B cell (primary cell): ENCODE data around the gene IL1RL1. TPM values are rescaled to one million over a fixed set of nuclear protein-coding genes. Genes with fewer than 3 reads are reported as not detected.

Source experiments
- ATAC-seq: fragments of 200-7000 bp; cut with Tn5 transposase; one replicate; pipeline ENCODE4 v1.10.0; 2021; ENCODE audit warnings: low read depth, mild to moderate bottlenecking, moderate number of reproducible peaks, moderate library complexity
- CTCF ChIA-PET: fragments of 350-600 bp; sonication (Branson Sonifier 250); formaldehyde crosslinking; loops from one replicate; lab custom pipeline; 2021; ENCODE audit warnings: antibody characterized with exemption, inconsistent platforms; lab: Charles Lee
- POLR2A ChIA-PET: fragments of 350-600 bp; sonication (Branson Sonifier 250); formaldehyde crosslinking; loops from one replicate; lab custom pipeline; 2021; ENCODE audit warnings: antibody characterized with exemption; lab: Charles Lee
- DNase-seq: peaks from one replicate; pipeline ENCODE4 v3.0.0; 2013
- H2AFZ ChIP-seq: 2 replicates; pipeline ENCODE4 v1.6.1; 2012; ENCODE audit warnings: mild to moderate bottlenecking, low read depth, low read length; ENCODE audit not compliant: insufficient read depth, poor library complexity, severe bottlenecking
- H3K27ac ChIP-seq, 2 donors: 1 replicate in 1 of 2; 2 replicates in 1 of 2; pipeline ENCODE4 v1.5.1; 2012 to 2013; ENCODE audit warnings: low read length in 2 of 2, mild to moderate bottlenecking in 2 of 2, moderate library complexity in 1 of 2
- H3K27me3 ChIP-seq, 4 experiments: fragments of 200-600 bp in 1 of 4; sonication (generic) in 1 of 4; replicated peaks in 1 of 4; 1 replicate in 2 of 4; 2 replicates in 2 of 4; pipeline versions ENCODE4 v1.6.1 to v1.7.0; 2013 to 2016; ENCODE audit warnings: low read length in 3 of 4, mild to moderate bottlenecking in 2 of 4, mixed read lengths in 1 of 4, moderate library complexity in 1 of 4; ENCODE audit not compliant: insufficient read depth in 4 of 4, control insufficient read depth in 3 of 4; ENCODE audit errors: control extremely low read depth in 1 of 4
- H3K36me3 ChIP-seq, 2 experiments: replicated peaks in 1 of 2; 1 replicate in 1 of 2; 2 replicates in 1 of 2; pipeline versions ENCODE4 v1.6.1 to v1.7.1; 2013; ENCODE audit warnings: low read length in 1 of 2; ENCODE audit not compliant: insufficient read depth in 2 of 2, control insufficient read depth in 1 of 2; ENCODE audit errors: control extremely low read depth in 1 of 2, extremely low read depth in 1 of 2
- H3K4me1 ChIP-seq, 2 donors: fragments of 200-600 bp in 1 of 2; sonication (generic) in 1 of 2; 1 replicate in 1 of 2; 2 replicates in 1 of 2; pipeline versions ENCODE4 v1.5.1 to v1.6.1; 2013 to 2017; ENCODE audit warnings: low read length in 2 of 2; ENCODE audit not compliant: control insufficient read depth in 2 of 2, insufficient read depth in 2 of 2
- H3K4me2 ChIP-seq: replicated peaks from 2 replicates; pipeline ENCODE3; 2012; ENCODE audit warnings: mild to moderate bottlenecking, low read depth, low read length; ENCODE audit not compliant: poor library complexity, severe bottlenecking
- H3K4me3 ChIP-seq, 5 experiments: fragments of 200-600 bp in 1 of 5; sonication (generic) in 1 of 5; 1 replicate in 3 of 5; 2 replicates in 2 of 5; pipeline versions ENCODE4 v1.5.1 to v1.7.0; 2011 to 2016; ENCODE audit warnings: low read length in 4 of 5, mild to moderate bottlenecking in 4 of 5, low read depth in 2 of 5, control low read depth in 1 of 5, moderate library complexity in 1 of 5; ENCODE audit not compliant: insufficient read depth in 1 of 5; ENCODE audit errors: control extremely low read depth in 1 of 5, extremely low read depth in 1 of 5
- H3K79me2 ChIP-seq: fragments of 200-600 bp; sonication (generic); one replicate; pipeline ENCODE4 v1.6.0; 2016; ENCODE audit warnings: low read length; ENCODE audit not compliant: control insufficient read depth, insufficient read depth
- H3K9ac ChIP-seq: fragments of 200-600 bp; sonication (generic); 2 replicates; pipeline ENCODE4 v1.6.1; 2017; ENCODE audit warnings: mild to moderate bottlenecking, low read length, moderate library complexity
- H3K9me3 ChIP-seq, 3 donors: one replicate each; pipeline versions ENCODE4 v1.6.1 to v1.7.1; 2013; ENCODE audit warnings: low read length in 2 of 3; ENCODE audit not compliant: control insufficient read depth in 2 of 3, insufficient read depth in 1 of 3; ENCODE audit errors: control extremely low read depth in 1 of 3
- H4K20me1 ChIP-seq: 2 replicates; pipeline ENCODE4 v1.6.0; 2012; ENCODE audit warnings: mild to moderate bottlenecking, low read length; ENCODE audit not compliant: insufficient read depth, control insufficient read depth, poor library complexity, severe bottlenecking
- H3K27ac Mint-ChIP-seq: one replicate; pipeline ENCODE4 v1.8.0; 2021; ENCODE audit warnings: mixed read lengths
- H3K27me3 Mint-ChIP-seq: one replicate; pipeline ENCODE4 v1.8.0; 2021; ENCODE audit warnings: mixed read lengths
- H3K4me1 Mint-ChIP-seq: one replicate; pipeline ENCODE4 v1.8.0; 2021; ENCODE audit warnings: mixed read lengths
- H3K4me3 Mint-ChIP-seq: one replicate; pipeline ENCODE4 v1.8.0; 2021; ENCODE audit warnings: mixed read lengths
- H3K9me3 Mint-ChIP-seq: one replicate; pipeline ENCODE4 v1.8.0; 2022; ENCODE audit warnings: mixed read lengths; ENCODE audit not compliant: insufficient read depth
- EZH2 ChIP-seq: IDR thresholded peaks from 2 replicates; pipeline ENCODE4 v1.6.1; 2012; ENCODE audit warnings: borderline replicate concordance, low read depth, mild to moderate bottlenecking, moderate library complexity, low read length; ENCODE audit not compliant: insufficient read depth, poor library complexity, severe bottlenecking
- WGBS: methylation state at CpG from one replicate; pipeline ENCODE4 v1.1.5; 2013; ENCODE audit warnings: missing lambda C conversion rate; ENCODE audit not compliant: insufficient coverage; 5-methylcytosine and 5-hydroxymethylcytosine counted together
- intact Hi-C: fragments of 100-400 bp; cut with micrococcal nuclease; formaldehyde crosslinking; loops from one replicate; pipeline ENCODE4 v1.10.0; 2022
- polyA plus RNA-seq: library from polyadenylated mRNA; depleted of rRNA; stranded (reverse); fragments of >200 nt; gene quantifications from 2 replicates; pipeline ENCODE4 v1.2.3, GENCODE V29; 2012
- total RNA-seq, 2 donors: library from RNA; stranded (reverse); fragments of 120-200 nt in 1 of 2; gene quantifications; 1 replicate in 1 of 2; 2 replicates in 1 of 2; pipeline versions ENCODE4 v1.2.3 to v1.2.4, GENCODE V29; 2013 to 2022
- TF ChIP-seq, protein P1 (sequence below): fragments of 200-600 bp; IDR thresholded peaks from one replicate; pipeline ENCODE4 v1.8.0; 2022; ENCODE audit warnings: antibody characterized with exemption, mild to moderate bottlenecking

The IL1RL1 gene
- total and polyA plus RNA-seq, 2 donors (not counting 1 experiment from before 2014, with no cell fraction given), result not detected

DNA sequence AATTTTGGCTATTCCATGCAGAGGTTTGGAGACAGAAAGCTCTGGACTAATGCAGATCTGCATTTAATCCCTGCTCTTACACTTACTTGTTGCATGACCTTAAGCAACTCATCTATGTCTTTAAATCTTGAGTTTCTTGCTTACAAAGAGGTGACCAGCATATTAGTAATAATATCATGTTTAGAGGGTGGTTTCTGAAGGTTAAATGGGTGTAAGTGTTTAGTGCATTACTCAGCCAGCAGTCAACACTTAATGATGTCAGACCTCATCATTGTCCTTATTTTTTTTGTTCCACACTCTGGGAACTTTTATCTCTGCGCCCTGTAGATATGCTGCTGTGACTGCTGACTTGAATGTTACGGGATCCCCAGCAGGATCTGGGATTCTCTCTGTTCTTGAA lies 1.7 kb downstream of the IL1RL1 start:
- no peaks in the 10 kb centered on the region for H3K9me3 ChIP-seq
- H3K4me1 Mint-ChIP-seq, result no peaks in the 10 kb centered on the region
- CTCF ChIA-PET, result no interaction called here
- WGBS, result 78% methylated on average over 2 of the region's 2 CpGs
- H3K4me3 Mint-ChIP-seq, result no peak overlapping the region
- TF ChIP-seq, protein P1, sequence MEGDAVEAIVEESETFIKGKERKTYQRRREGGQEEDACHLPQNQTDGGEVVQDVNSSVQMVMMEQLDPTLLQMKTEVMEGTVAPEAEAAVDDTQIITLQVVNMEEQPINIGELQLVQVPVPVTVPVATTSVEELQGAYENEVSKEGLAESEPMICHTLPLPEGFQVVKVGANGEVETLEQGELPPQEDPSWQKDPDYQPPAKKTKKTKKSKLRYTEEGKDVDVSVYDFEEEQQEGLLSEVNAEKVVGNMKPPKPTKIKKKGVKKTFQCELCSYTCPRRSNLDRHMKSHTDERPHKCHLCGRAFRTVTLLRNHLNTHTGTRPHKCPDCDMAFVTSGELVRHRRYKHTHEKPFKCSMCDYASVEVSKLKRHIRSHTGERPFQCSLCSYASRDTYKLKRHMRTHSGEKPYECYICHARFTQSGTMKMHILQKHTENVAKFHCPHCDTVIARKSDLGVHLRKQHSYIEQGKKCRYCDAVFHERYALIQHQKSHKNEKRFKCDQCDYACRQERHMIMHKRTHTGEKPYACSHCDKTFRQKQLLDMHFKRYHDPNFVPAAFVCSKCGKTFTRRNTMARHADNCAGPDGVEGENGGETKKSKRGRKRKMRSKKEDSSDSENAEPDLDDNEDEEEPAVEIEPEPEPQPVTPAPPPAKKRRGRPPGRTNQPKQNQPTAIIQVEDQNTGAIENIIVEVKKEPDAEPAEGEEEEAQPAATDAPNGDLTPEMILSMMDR, result no peak
- no peak for TF ChIP-seq EZH2
- H3K4me3 ChIP-seq, result no peak overlapping the region
- DNase-seq (no peak), ATAC-seq (no peak)
- POLR2A ChIA-PET, result no interaction called here
- H3K9ac ChIP-seq, result no peak overlapping the region
- no peaks in the 10 kb centered on the region for H3K36me3 ChIP-seq
- no peak overlapping the region for H2AFZ ChIP-seq
- H3K4me2 ChIP-seq, result no peak overlapping the region
- no peaks in the 10 kb centered on the region for H3K4me1 ChIP-seq
- intact Hi-C loops, result no loop called here
- H3K27ac ChIP-seq, result no peak overlapping the region
- peaks cover 0 to 2% (median 0%) of the 10 kb centered on the region in 4 experiments for H3K27me3 ChIP-seq
- peaks cover 26% of the 10 kb centered on the region for H3K27me3 Mint-ChIP-seq
- no peaks in the 10 kb centered on the region for H3K9me3 Mint-ChIP-seq
- H4K20me1 ChIP-seq, result no peaks in the 10 kb centered on the region
- no peak overlapping the region for H3K27ac Mint-ChIP-seq
- no peaks in the 10 kb centered on the region for H3K79me2 ChIP-seq

DNA sequence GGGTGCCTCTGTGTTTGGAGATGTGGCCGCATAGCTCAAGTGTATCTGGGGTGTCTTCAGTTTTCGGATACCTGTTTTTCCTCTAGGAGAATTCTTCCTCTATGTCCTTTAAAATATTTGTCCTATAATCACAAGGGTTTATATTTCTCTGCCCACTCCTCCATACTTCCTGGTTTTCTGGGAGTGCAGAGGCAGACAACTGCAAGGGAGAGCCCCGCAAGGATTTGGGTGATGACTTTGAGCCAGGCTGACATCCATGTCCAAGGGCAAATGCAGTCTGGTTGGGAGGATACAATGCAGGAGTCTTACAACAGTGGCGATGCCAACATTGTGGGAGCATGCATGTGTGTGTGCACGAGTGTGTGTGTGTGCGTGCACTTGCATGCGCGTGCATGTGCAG lies 2.1 kb downstream of the IL1RL1 start:
- Mint-ChIP-seq H3K27ac (no peak overlapping the region), H3K27me3 (peaks cover 22% of the 10 kb centered on the region), H3K4me1 (no peaks in the 10 kb centered on the region), H3K4me3 (no peak overlapping the region), H3K9me3 (no peaks in the 10 kb centered on the region)
- Histone ChIP-seq H3K9ac (no peak overlapping the region), H3K36me3 (no peaks in the 10 kb centered on the region), H3K27me3 (no peaks in the 10 kb centered on the region), H3K4me2 (no peak overlapping the region), H3K27ac (no peak overlapping the region), H3K4me3 (no peak overlapping the region), H3K4me1 (no peaks in the 10 kb centered on the region), H3K9me3 (no peaks in the 10 kb centered on the region), H2AFZ (no peak overlapping the region), H3K79me2 (no peaks in the 10 kb centered on the region), H4K20me1 (no peaks in the 10 kb centered on the region)
- ATAC-seq, result no peak
- ChIA-PET CTCF (no interaction called here), POLR2A (no interaction called here)
- DNase-seq, result no peak
- TF ChIP-seq, protein P1, result no peak
- TF ChIP-seq EZH2, result no peak
- intact Hi-C loops, result no loop called here
- WGBS, result 92% methylated on average over 4 of the region's 8 CpGs
